ENCODE results near the gene MICALL2.

DNA sequence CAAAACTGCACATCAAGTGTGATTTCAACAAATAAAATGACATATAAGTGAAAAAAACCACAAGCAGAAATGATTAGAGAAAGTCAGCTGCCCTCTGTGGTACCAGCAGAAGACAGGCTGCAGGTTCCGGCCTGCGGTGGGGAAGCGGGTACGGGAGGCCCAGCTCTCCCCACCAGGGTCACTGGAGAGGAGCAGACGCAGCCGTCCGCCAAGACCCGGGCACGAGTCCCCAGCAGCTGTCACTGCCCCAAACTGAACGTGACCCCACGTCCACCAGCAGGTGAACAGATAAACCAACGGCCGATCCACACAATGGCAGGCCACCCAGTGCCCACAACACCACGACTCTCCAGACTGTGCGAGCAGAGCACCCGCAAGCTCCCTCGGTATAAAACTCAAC lies 16.1 kb upstream of the MICALL2 start:
- TF ChIP-seq CEBPB (IDR thresholded peaks at IDR 0.05) (no peak), CTCF (IDR thresholded peaks at IDR 0.05) (no peak), EP300 (IDR thresholded peaks at IDR 0.05) (no peak), REST (IDR thresholded peaks at IDR 0.05) (no peak), POLR2A (IDR thresholded peaks at IDR 0.05; ENCODE audit: low read length) (no peak), MYC (IDR thresholded peaks at IDR 0.05; ENCODE audit: borderline replicate concordance, low read length) (no peak), JUNB (IDR thresholded peaks at IDR 0.05) (no peak), RFX5 (IDR thresholded peaks at IDR 0.05) (no peak), RCOR1 (IDR thresholded peaks at IDR 0.05; ENCODE audit: low read depth, low read length) (no peak), TP53 (CRISPR knock-in tag; IDR thresholded peaks at IDR 0.05) (no peak), KDM5A (IDR thresholded peaks at IDR 0.05) (no peak), JUN (IDR thresholded peaks at IDR 0.05) (no peak)
- TF ChIP-seq, protein P1, sequence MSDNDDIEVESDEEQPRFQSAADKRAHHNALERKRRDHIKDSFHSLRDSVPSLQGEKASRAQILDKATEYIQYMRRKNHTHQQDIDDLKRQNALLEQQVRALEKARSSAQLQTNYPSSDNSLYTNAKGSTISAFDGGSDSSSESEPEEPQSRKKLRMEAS (IDR thresholded peaks at IDR 0.05): no peak

Measured in A549 (cell line).